HepG2 (cell line): ENCODE results near the gene PID1. TPM values are rescaled to one million over a fixed set of nuclear protein-coding genes. Genes with fewer than 3 reads are reported as not detected.
"Not testable (repeated sequence)": the region's sequence is repeated elsewhere in the genome, so short reads cannot be mapped to it uniquely, and the experiment has no call there.

ENCODE experiments used
- ATAC-seq: fragments of 200-7000 bp; cut with Tn5 transposase; 3 replicates; pipeline ENCODE4 v1.9.1; 2020; ENCODE audit warnings: mild to moderate bottlenecking, moderate library complexity
- BruUV-seq: library from RNA; stranded (reverse); fragments of 400-500 nt; replicated peaks from 2 replicates; lab custom pipeline; 2021; lab: Mats Ljungman, UMichigan
- CTCF ChIA-PET: fragments of 300-600 bp; formaldehyde crosslinking; extraction: SDS; loops from one replicate; lab custom pipeline; 2021; ENCODE audit warnings: low total read pairs, inconsistent platforms, low intra/inter-chr PET ratio; lab: Yijun Ruan, JAX
- POLR2A ChIA-PET: fragments of 350-600 bp; sonication (Branson Sonifier 250); formaldehyde crosslinking; loops from one replicate; lab custom pipeline; 2020; ENCODE audit warnings: antibody characterized with exemption, inconsistent platforms; lab: Yijun Ruan, JAX
- DNase-seq: peaks from one replicate; pipeline ENCODE4 v3.0.0-alpha.2; 2015; ENCODE audit warnings: low spot score
- FAIRE-seq: peaks from 3 replicates; lab custom pipeline; 2011; peaks lifted over from hg19 to GRCh38; lab: Jason Lieb, UNC
- H2AFZ ChIP-seq: one replicate; pipeline ENCODE4 v1.6.1; 2011; ENCODE audit warnings: low read length, inconsistent platforms
- H3K27ac ChIP-seq: fragments of 300-600 bp; 3 replicates; pipeline ENCODE4 v1.8.0; 2011; ENCODE audit warnings: mixed run types, mild to moderate bottlenecking, mixed read lengths, low read length, inconsistent platforms; ENCODE audit not compliant: insufficient read depth; ENCODE audit errors: extremely low read length
- H3K27me3 ChIP-seq, 2 experiments: fragments of 200-600 bp in 1 of 2; 2 replicates in 1 of 2; 3 replicates in 1 of 2; pipeline versions ENCODE4 v1.6.0 to v1.8.0; 2011; ENCODE audit warnings: low read length in 2 of 2, mild to moderate bottlenecking in 2 of 2, moderate library complexity in 2 of 2, inconsistent platforms in 1 of 2; ENCODE audit not compliant: insufficient read depth in 2 of 2, control insufficient read depth in 1 of 2
- H3K36me3 ChIP-seq, 2 experiments: fragments of 200-600 bp in 1 of 2; replicated peaks in 1 of 2; 2 replicates in 1 of 2; 3 replicates in 1 of 2; pipeline versions ENCODE4 v1.5.1 to v1.8.0; 2011; ENCODE audit warnings: low read length in 2 of 2, inconsistent platforms in 1 of 2; ENCODE audit not compliant: insufficient read depth in 2 of 2, control insufficient read depth in 1 of 2
- H3K4me1 ChIP-seq: 2 replicates; pipeline ENCODE4 v1.5.1; 2012; ENCODE audit warnings: low read length, inconsistent platforms; ENCODE audit not compliant: insufficient read depth
- H3K4me2 ChIP-seq: 2 replicates; pipeline ENCODE4 v1.6.0; 2011; ENCODE audit warnings: low read depth, low read length, inconsistent platforms
- H3K4me3 ChIP-seq, 3 experiments: fragments of 200-600 bp in 1 of 3; sonication (generic), shearing (Covaris generic) in 1 of 3; replicated peaks in 1 of 3; 2 replicates each; pipeline ENCODE4 v1.5.1; 2011 to 2016; ENCODE audit warnings: low read length in 3 of 3, inconsistent platforms in 2 of 3, low read depth in 2 of 3, mild to moderate bottlenecking in 2 of 3, control low read depth in 1 of 3, mixed read lengths in 1 of 3; ENCODE audit not compliant: insufficient read depth in 1 of 3
- H3K79me2 ChIP-seq: one replicate; pipeline ENCODE4 v1.6.1; 2011; ENCODE audit warnings: low read length, inconsistent platforms; ENCODE audit not compliant: insufficient read depth
- H3K9ac ChIP-seq: 2 replicates; pipeline ENCODE4 v1.6.0; 2011; ENCODE audit warnings: mild to moderate bottlenecking, low read depth, low read length, inconsistent platforms; ENCODE audit not compliant: insufficient read depth
- H3K9me3 ChIP-seq: 2 replicates; pipeline ENCODE4 v1.5.1; 2012; ENCODE audit warnings: mild to moderate bottlenecking, low read length
- H4K20me1 ChIP-seq: 2 replicates; pipeline ENCODE4 v1.6.0; 2011; ENCODE audit warnings: inconsistent platforms, mild to moderate bottlenecking, low read length, moderate library complexity; ENCODE audit not compliant: insufficient read depth
- AHR ChIP-seq: IDR thresholded peaks from 2 replicates; pipeline ENCODE4 v1.6.1; 2018; ENCODE audit warnings: missing genetic modification reagents, missing compliant biosample characterization
- DRAP1 ChIP-seq: IDR thresholded peaks from 2 replicates; pipeline ENCODE4 v1.6.1; 2016; ENCODE audit warnings: missing genetic modification reagents, missing compliant biosample characterization
- GZF1 ChIP-seq: sonication (generic); formaldehyde crosslinking; IDR thresholded peaks from 2 replicates; pipeline ENCODE4 v1.5.1; 2020; ENCODE audit warnings: mild to moderate bottlenecking, missing genetic modification reagents
- JARID2 ChIP-seq: sonication (generic); formaldehyde crosslinking; IDR thresholded peaks from 2 replicates; pipeline ENCODE4 v1.8.1; 2023; ENCODE audit warnings: missing genetic modification reagents, inconsistent platforms; ENCODE audit not compliant: insufficient replicate concordance
- KLF9 ChIP-seq: IDR thresholded peaks from 2 replicates; pipeline ENCODE4 v1.6.1; 2016; ENCODE audit warnings: low read depth
- PLSCR1 ChIP-seq: sonication (generic); formaldehyde crosslinking; IDR thresholded peaks from 2 replicates; pipeline ENCODE4 v1.5.0; 2020; ENCODE audit warnings: missing genetic modification reagents, mild to moderate bottlenecking, borderline replicate concordance
- SATB2 ChIP-seq: sonication (generic); formaldehyde crosslinking; IDR thresholded peaks from 2 replicates; pipeline ENCODE4 v1.5.0; 2020; ENCODE audit warnings: missing genetic modification reagents
- ZNF414 ChIP-seq: sonication (generic); formaldehyde crosslinking; IDR thresholded peaks from 2 replicates; pipeline ENCODE4 v1.5.0; 2020; ENCODE audit warnings: missing genetic modification reagents
- ZNF543 ChIP-seq: sonication (generic); formaldehyde crosslinking; IDR thresholded peaks from 2 replicates; pipeline ENCODE4 v1.4.0; 2020; ENCODE audit warnings: mild to moderate bottlenecking, missing genetic modification reagents
- ZNF746 ChIP-seq: sonication (generic); formaldehyde crosslinking; IDR thresholded peaks from 2 replicates; pipeline ENCODE4 v1.8.0; 2022; ENCODE audit warnings: mild to moderate bottlenecking, missing genetic modification reagents
- WGBS: methylation state at CpG from one replicate; pipeline ENCODE4 v1.1.6; 2017; ENCODE audit warnings: low lambda C conversion rate; 5-methylcytosine and 5-hydroxymethylcytosine counted together
- in situ Hi-C: cut with HindIII; loops from 2 replicates; pipeline ENCODE4 v1.10.0; 2017; ENCODE audit warnings: low pct_unique_long_range_greater_than_20kb; ENCODE audit not compliant: extremely low pct_ligation_motif_present
- intact Hi-C: fragments of 100-400 bp; cut with micrococcal nuclease; formaldehyde crosslinking; loops from one replicate; pipeline ENCODE4 v1.10.0; 2022; ENCODE audit not compliant: unreplicated experiment
- polyA plus RNA-seq, 8 experiments: library from polyadenylated mRNA; depleted of rRNA in 3 of 8; stranded (reverse) in 7 of 8; unstranded in 1 of 8; fragments of >200 nt; fragmentation: Illumina TruSeq in 4 of 8; extraction: Trizol in 4 of 8; gene quantifications; 2 replicates each; pipeline versions ENCODE4 v1.2.1 to v1.2.3, GENCODE V29; 2011 to 2016; ENCODE audit warnings: low read depth in 4 of 8, missing spikeins in 1 of 8, mixed read lengths in 1 of 8; ENCODE audit not compliant: insufficient read depth in 1 of 8
- total RNA-seq, 5 experiments: library from RNA; depleted of rRNA; stranded (reverse); fragments of >200 nt; fragmentation: Illumina TruSeq; extraction: Trizol; gene quantifications; 2 replicates each; pipeline ENCODE4 v1.2.3, GENCODE V29; 2016; ENCODE audit warnings: low read depth in 1 of 5

Gene PID1
- total and polyA plus RNA-seq, 2 of the 13 experiments (the other 11 are each of a cell fraction or from before 2014, with no cell fraction given), result 0.15 to 0.18 TPM

- no TSS peak for BruUV-seq
- 4% methylated on average over 1 of the region's 1 CpG for WGBS
These were observed 190.9 kb downstream of the PID1 start for GRCh38 chr2:229080172-229080571.

GRCh38 chr2:229076886-229077285 is 194.2 kb downstream of the PID1 start:
- POLR2A ChIA-PET, H3K79me2 ChIP-seq, H3K9ac ChIP-seq, BruUV-seq, CTCF ChIA-PET, ATAC-seq, DNase-seq, H3K4me1 ChIP-seq, H2AFZ ChIP-seq, FAIRE-seq, H3K27ac ChIP-seq, intact Hi-C loops, H3K4me3 ChIP-seq, H3K27me3 ChIP-seq, H4K20me1 ChIP-seq, H3K4me2 ChIP-seq, in situ Hi-C loops, H3K36me3 ChIP-seq: not testable (repeated sequence)
- peaks cover 99% of the 10 kb centered on the region for H3K9me3 ChIP-seq
- 63% methylated on average over 2 of the region's 2 CpGs for WGBS

More at GRCh38 chr2:229080172-229080571, 190.9 kb downstream of the PID1 start:
- Histone ChIP-seq H3K9me3 (peaks cover 98% of the 10 kb centered on the region), H3K4me2 (no peak overlapping the region), H4K20me1 (no peaks in the 10 kb centered on the region), H3K27me3 (no peaks in the 10 kb centered on the region), H3K4me3 (no peak overlapping the region), H3K36me3 (no peaks in the 10 kb centered on the region), H3K27ac (no peak overlapping the region), H3K4me1 (no peaks in the 10 kb centered on the region), H2AFZ (no peak overlapping the region), H3K79me2 (no peaks in the 10 kb centered on the region), H3K9ac (no peak overlapping the region)
- DNase-seq, result no peak
- intact Hi-C loops, result no loop called here
- TF ChIP-seq KLF9 (CRISPR knock-in tag), result no peak
- no peak for TF ChIP-seq SATB2
- no peak for TF ChIP-seq ZNF746
- no peak for TF ChIP-seq AHR (CRISPR knock-in tag)
- no peak for TF ChIP-seq GZF1 (CRISPR knock-in tag)
- no peak for TF ChIP-seq PLSCR1 (CRISPR knock-in tag)
- no peak for TF ChIP-seq ZNF414 (CRISPR knock-in tag)
- no peak for TF ChIP-seq ZNF543 (CRISPR knock-in tag)
- TF ChIP-seq DRAP1 (CRISPR knock-in tag), result no peak
- no peak for TF ChIP-seq JARID2 (CRISPR knock-in tag)
- POLR2A ChIA-PET, result no interaction called here
- no peak for FAIRE-seq
- ATAC-seq, result no peak
- in situ Hi-C loops, result no loop called here
- CTCF ChIA-PET, result no interaction called here
